Nephron (organoid): ENCODE results near the gene SULT4A1.

Experiments used
- H3K27ac Mint-ChIP-seq, 3 experiments: 2 replicates each; pipeline ENCODE4 v1.8.0; 2020; ENCODE audit warnings: mixed read lengths in 3 of 3, mild to moderate bottlenecking in 2 of 3, moderate library complexity in 1 of 3
- H3K27me3 Mint-ChIP-seq: 2 replicates; pipeline ENCODE4 v1.8.0; 2021; ENCODE audit warnings: low read depth, mild to moderate bottlenecking, moderate library complexity, mixed read lengths
- H3K36me3 Mint-ChIP-seq: 2 replicates; pipeline ENCODE4 v1.8.0; 2020; ENCODE audit warnings: low read depth, mixed read lengths
- H3K4me1 Mint-ChIP-seq: 2 replicates; pipeline ENCODE4 v1.8.0; 2020; ENCODE audit warnings: mixed read lengths
- H3K4me3 Mint-ChIP-seq, 3 experiments: 2 replicates each; pipeline ENCODE4 v1.8.0; 2020; ENCODE audit warnings: mild to moderate bottlenecking in 3 of 3, mixed read lengths in 3 of 3, moderate library complexity in 2 of 3
- H3K9me3 Mint-ChIP-seq: 2 replicates; pipeline ENCODE4 v1.8.0; 2020; ENCODE audit warnings: mixed read lengths
- CTCF ChIP-seq, 3 experiments: fragments of 200-600 bp; sonication (generic); IDR thresholded peaks; one replicate each; pipeline ENCODE4 v1.5.0; 2021; ENCODE audit warnings: antibody characterized with exemption in 3 of 3; ENCODE audit not compliant: unreplicated experiment in 3 of 3

The SULT4A1 gene

DNA sequence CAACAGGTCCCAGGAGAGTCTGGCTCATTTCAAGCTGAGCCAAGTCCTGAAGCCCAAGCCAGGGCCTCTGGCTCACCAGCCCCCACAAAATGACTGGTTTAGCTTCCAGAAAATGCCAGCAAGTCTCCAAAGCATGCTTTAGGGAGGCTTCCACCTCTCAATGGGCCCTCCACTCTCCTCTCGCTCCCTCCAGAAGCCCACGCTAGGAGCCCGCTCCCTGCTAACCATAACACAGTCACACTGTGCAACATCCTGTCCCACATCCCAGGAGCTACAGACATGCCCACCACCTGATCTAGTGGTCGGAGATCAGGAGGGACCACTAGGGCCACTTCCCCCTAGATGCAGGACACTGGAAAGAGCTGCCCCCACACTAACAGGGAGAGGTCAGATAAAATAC, 6.9 kb downstream of the SULT4A1 start:
- H3K36me3 Mint-ChIP-seq: peaks cover 5% of the 10 kb centered on the region

DNA sequence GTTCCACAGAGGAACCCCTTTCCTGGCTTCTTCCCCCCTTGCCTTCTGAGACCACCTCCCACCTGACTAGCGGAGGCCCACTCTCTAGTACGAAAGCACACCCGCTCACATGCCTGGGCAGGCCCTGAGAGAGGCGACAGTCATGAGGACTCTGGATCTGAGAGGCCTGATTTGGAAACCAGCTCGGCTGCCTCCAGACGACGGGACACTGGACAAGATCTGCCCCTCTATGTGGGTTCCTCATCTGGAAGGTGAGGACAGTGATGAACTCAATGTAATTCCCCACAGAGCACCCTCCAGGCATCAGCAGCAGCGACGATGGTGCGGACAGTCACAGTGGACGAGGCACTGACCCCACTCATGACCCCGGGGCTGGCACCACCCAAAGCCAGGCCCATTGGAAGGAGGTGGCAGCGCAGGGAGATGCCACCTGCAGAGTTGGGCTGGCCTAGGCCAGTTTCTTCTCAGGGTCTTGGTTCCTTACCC, 7.5 kb downstream of the SULT4A1 start:
- Mint-ChIP-seq H3K27me3 (peaks cover 8% of the 10 kb centered on the region), H3K4me1 (no peaks in the 10 kb centered on the region), H3K9me3 (peaks cover 12% of the 10 kb centered on the region), H3K27ac (no peak overlapping the region), H3K4me3 (no peak overlapping the region), H3K36me3 (peaks cover 5% of the 10 kb centered on the region)
- TF ChIP-seq CTCF (IDR thresholded peaks at IDR 0.05; ENCODE audit: unreplicated experiment in 3 of 3): no peak

More for the DNA sequence above, 6.9 kb downstream of the SULT4A1 start:
- Mint-ChIP-seq H3K27ac (no peak overlapping the region), H3K4me3 (no peak overlapping the region), H3K4me1 (peaks cover 3% of the 10 kb centered on the region), H3K27me3 (peaks cover 12% of the 10 kb centered on the region), H3K9me3 (peaks cover 12% of the 10 kb centered on the region)
- no peak for TF ChIP-seq CTCF (IDR thresholded peaks at IDR 0.05; ENCODE audit: unreplicated experiment in 3 of 3)

DNA sequence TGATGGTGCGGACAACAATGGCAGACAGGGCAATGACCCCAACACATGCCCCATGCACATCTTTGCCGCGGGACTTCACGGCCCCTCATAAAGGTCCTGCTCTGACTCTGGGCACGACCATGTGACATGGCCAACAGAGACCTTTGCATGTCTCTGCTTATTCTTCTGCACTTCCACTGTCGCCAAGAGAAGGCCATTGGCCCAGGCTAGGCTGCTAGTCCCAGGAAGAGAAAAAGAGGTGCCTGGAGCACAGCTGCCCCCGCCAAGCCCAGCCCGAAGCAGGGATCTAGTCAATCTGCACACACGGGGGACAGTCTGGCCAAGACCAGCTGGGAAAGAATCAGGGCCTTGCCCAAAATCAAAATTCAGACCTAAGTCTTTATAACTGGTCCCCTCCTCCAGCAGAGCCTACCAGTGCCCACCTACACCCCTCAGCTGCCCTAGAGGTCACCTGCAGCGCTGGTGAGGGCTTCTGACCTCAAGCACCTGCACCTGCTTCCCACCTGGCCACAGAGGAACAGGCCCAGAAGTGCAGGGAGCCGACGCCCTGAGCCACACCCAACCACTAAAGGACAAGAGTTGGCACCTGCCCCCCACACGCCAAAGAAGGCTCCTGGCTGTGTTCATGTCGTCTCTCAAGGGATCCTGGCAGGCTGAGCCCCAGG, 8.1 kb downstream of the SULT4A1 start:
- peaks cover 8% of the 10 kb centered on the region for H3K27me3 Mint-ChIP-seq
- no peak overlapping the region for H3K4me3 Mint-ChIP-seq
- peaks cover 12% of the 10 kb centered on the region for H3K9me3 Mint-ChIP-seq
- no peaks in the 10 kb centered on the region for H3K4me1 Mint-ChIP-seq
- H3K27ac Mint-ChIP-seq: no peak overlapping the region
- no peak for TF ChIP-seq CTCF (IDR thresholded peaks at IDR 0.05; ENCODE audit: unreplicated experiment in 3 of 3)
- peaks cover 5% of the 10 kb centered on the region for H3K36me3 Mint-ChIP-seq

DNA sequence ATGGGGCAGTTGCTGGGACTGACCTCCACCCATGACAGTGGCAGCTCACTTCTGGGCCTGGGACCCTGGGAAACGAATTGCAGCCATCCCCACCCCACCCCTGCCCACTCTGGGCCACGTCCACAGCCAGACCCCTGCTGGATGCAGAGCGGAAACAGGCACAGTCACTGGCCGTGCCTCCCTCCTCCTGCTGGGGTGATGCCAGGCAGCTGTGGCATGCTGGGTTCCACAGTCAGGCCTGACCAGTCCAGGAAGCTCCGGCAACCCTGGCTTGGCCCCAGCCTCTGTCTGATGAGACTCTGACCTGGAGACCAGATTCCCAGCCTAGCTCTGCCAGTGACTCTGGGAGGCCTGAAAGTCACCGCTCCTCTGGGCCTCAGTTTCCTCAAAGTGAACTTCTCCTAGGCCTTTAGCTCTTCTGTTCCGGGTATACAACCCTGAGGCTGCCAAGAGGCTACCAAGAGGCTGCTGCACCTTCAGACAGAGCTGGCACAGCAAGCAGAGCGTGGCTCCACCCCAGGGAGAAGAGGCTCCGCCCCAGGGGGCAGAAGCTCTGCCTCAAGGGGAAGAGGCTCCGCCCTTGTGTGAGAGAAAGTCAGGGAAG, 8.9 kb downstream of the SULT4A1 start:
- H3K27ac Mint-ChIP-seq: no peak overlapping the region

GRCh38 chr22:43852573-43853327, 9.6 kb downstream of the SULT4A1 start:
- Mint-ChIP-seq H3K9me3 (peaks cover 8% of the 10 kb centered on the region), H3K4me3 (no peak overlapping the region), H3K27me3 (peaks cover 10% of the 10 kb centered on the region), H3K4me1 (no peaks in the 10 kb centered on the region), H3K27ac (peak overlapping the region in 1 of 3 experiments; percentile 7), H3K36me3 (peaks cover 5% of the 10 kb centered on the region)
- TF ChIP-seq CTCF (IDR thresholded peaks at IDR 0.05; ENCODE audit: unreplicated experiment in 3 of 3): no peak

More for the DNA sequence above, 8.9 kb downstream of the SULT4A1 start:
- Mint-ChIP-seq H3K4me3 (no peak overlapping the region), H3K9me3 (peaks cover 8% of the 10 kb centered on the region), H3K27me3 (peaks cover 10% of the 10 kb centered on the region), H3K4me1 (no peaks in the 10 kb centered on the region), H3K36me3 (peaks cover 5% of the 10 kb centered on the region)
- TF ChIP-seq CTCF (IDR thresholded peaks at IDR 0.05; ENCODE audit: unreplicated experiment in 3 of 3): no peak
